Measurements from ENCODE around the gene TENM3. TPM values are rescaled to one million over a fixed set of nuclear protein-coding genes. Genes with fewer than 3 reads are reported as not detected.

TENM3 gene
- total and polyA plus RNA-seq, 2 donors (not counting 3 experiments of a cell fraction or from before 2014, with no cell fraction given) = 3.2 to 6.2 TPM

GRCh38 chr4:182491719-182492118 lies 248.5 kb downstream of the TENM3 start:
- H3K4me1 ChIP-seq (ENCODE audit: control insufficient read depth, extremely low read depth, insufficient read depth, low read length) = peaks cover 3% of the 10 kb centered on the region
- DNase-seq (ENCODE audit: low read depth, low spot score) (no peak), FAIRE-seq (no peak)
- CTCF ChIA-PET = interaction anchor here (1.3 to 1.6 kb wide), 5 partner anchors 10 to 433 kb away, joined by 3 to 7 read pairs (median 6); no protein-coding TSS in a partner anchor
- no peak overlapping the region for H2AFZ ChIP-seq (ENCODE audit: low read depth, low read length)
- H3K9ac ChIP-seq (replicated peaks; ENCODE audit: extremely low read depth, insufficient read depth, low read length) = no peak overlapping the region
- no peak for TF ChIP-seq MAX (IDR thresholded peaks at IDR 0.05; ENCODE audit: insufficient read depth, insufficient read length)
- dilution Hi-C loops (cut with MboI; ENCODE audit: extremely low pct_ligation_motif_present, low sequenced_read_pairs) (no loop called here), intact Hi-C loops (cut with micrococcal nuclease) (no loop called here)
- H3K27me3 ChIP-seq (ENCODE audit: control insufficient read depth in 2 of 2, insufficient read depth in 2 of 2, low read length in 2 of 2) = no peaks in the 10 kb centered on the region
- H3K79me2 ChIP-seq (ENCODE audit: control insufficient read depth, insufficient read depth, low read length) = no peaks in the 10 kb centered on the region
- no peaks in the 10 kb centered on the region for H3K9me1 ChIP-seq (replicated peaks; ENCODE audit: control insufficient read depth, extremely low read depth, insufficient read depth, low read length)
- H3K4me2 ChIP-seq (ENCODE audit: insufficient read depth, low read length) = no peak overlapping the region
- no peak overlapping the region for H3K4me3 ChIP-seq (replicated peaks in 1 of 3; ENCODE audit: insufficient read depth in 1 of 3, low read depth in 1 of 3, low read length in 3 of 3)
- BruUV-seq (replicated peaks) = no TSS peak
- H3K36me3 ChIP-seq (ENCODE audit: control insufficient read depth in 2 of 2, extremely low read depth in 1 of 2, insufficient read depth in 2 of 2, low read length in 2 of 2) = no peaks in the 10 kb centered on the region
- H3K9me3 ChIP-seq (replicated peaks; ENCODE audit: control insufficient read depth, insufficient read depth, low read length) = no peaks in the 10 kb centered on the region
- no peaks in the 10 kb centered on the region for H4K20me1 ChIP-seq (replicated peaks; ENCODE audit: control insufficient read depth, extremely low read depth, insufficient read depth, low read length)
- POLR2A ChIA-PET = no interaction called here
- H3K27ac ChIP-seq (ENCODE audit: insufficient read depth, low read depth, low read length) = no peak overlapping the region

GRCh38 chr4:182492423-182492822 lies 249.2 kb downstream of the TENM3 start:
- Histone ChIP-seq H3K9me3 (replicated peaks; ENCODE audit: control insufficient read depth, insufficient read depth, low read length) (no peaks in the 10 kb centered on the region), H3K27me3 (ENCODE audit: control insufficient read depth in 2 of 2, insufficient read depth in 2 of 2, low read length in 2 of 2) (no peaks in the 10 kb centered on the region), H3K4me2 (ENCODE audit: insufficient read depth, low read length) (peak overlapping the region; percentile 80), H3K4me3 (replicated peaks in 1 of 3; ENCODE audit: insufficient read depth in 1 of 3, low read depth in 1 of 3, low read length in 3 of 3) (peak overlapping the region in 2 of 3 experiments; percentile 13 to 39), H3K9ac (replicated peaks; ENCODE audit: extremely low read depth, insufficient read depth, low read length) (no peak overlapping the region), H3K79me2 (ENCODE audit: control insufficient read depth, insufficient read depth, low read length) (no peaks in the 10 kb centered on the region), H3K9me1 (replicated peaks; ENCODE audit: control insufficient read depth, extremely low read depth, insufficient read depth, low read length) (no peaks in the 10 kb centered on the region), H2AFZ (ENCODE audit: low read depth, low read length) (peak overlapping the region; percentile 79), H3K27ac (ENCODE audit: insufficient read depth, low read depth, low read length) (no peak overlapping the region), H3K4me1 (ENCODE audit: control insufficient read depth, extremely low read depth, insufficient read depth, low read length) (peaks cover 3% of the 10 kb centered on the region), H4K20me1 (replicated peaks; ENCODE audit: control insufficient read depth, extremely low read depth, insufficient read depth, low read length) (no peaks in the 10 kb centered on the region), H3K36me3 (ENCODE audit: control insufficient read depth in 2 of 2, extremely low read depth in 1 of 2, insufficient read depth in 2 of 2, low read length in 2 of 2) (no peaks in the 10 kb centered on the region)
- intact Hi-C loops (cut with micrococcal nuclease) (no loop called here), dilution Hi-C loops (cut with MboI; ENCODE audit: extremely low pct_ligation_motif_present, low sequenced_read_pairs) (no loop called here)
- no TSS peak for BruUV-seq (replicated peaks)
- ChIA-PET CTCF (interaction anchor here (0.9 to 1.6 kb wide), 7 partner anchors 9 to 432 kb away, joined by 3 to 7 read pairs (median 5); no protein-coding TSS in a partner anchor), POLR2A (no interaction called here)
- FAIRE-seq (no peak), DNase-seq (ENCODE audit: low read depth, low spot score) (peak; percentile 37)
- peak; percentile 62 for TF ChIP-seq GATA2 (IDR thresholded peaks at IDR 0.05; ENCODE audit: insufficient read depth, insufficient read length, low read depth, low read length)
- TF ChIP-seq JUN (IDR thresholded peaks at IDR 0.05; ENCODE audit: borderline replicate concordance, insufficient read depth, insufficient read length, low read depth) = no peak
